ENCODE measurements around the gene TUBGCP3. TPM values are rescaled to one million over a fixed set of nuclear protein-coding genes. Genes with fewer than 3 reads are reported as not detected.

TUBGCP3 gene
- total RNA-seq, 1 experiment from 2014 or later: 51.4 TPM

DNA sequence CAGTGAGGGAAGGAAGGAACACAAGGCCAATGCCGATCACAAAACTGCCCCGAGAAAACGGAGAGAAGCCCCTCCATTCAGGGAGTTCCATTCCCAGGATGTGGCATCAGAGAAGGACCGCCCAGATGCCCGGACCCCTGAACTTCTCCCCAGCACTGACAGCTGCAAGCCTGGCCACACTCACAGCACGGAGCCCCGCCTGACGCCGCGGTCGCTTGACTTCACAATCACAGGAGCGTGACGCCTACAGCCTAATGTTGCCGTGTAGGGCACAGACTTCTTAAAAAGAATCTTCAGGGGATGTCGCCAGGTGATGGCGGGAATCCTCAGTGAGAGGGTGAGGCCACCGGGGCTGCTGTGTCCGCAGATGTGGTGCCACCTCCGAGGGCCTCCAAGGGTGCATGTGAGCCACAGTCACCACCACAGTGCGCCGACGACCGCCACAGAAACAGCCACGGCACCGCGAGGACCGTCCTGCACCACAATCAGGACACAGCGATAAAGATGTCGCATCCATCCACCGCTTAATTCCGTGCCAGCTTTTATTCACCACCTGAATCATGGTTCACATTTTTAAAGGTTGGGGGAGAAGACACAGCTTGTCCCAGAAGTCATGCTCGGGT is 134.6 kb downstream of the TUBGCP3 start:
- H3K27me3 ChIP-seq (ENCODE audit: insufficient read depth, low read length): no peaks in the 10 kb centered on the region
- CTCF ChIA-PET: no interaction called here

More for the DNA sequence above, 134.6 kb downstream of the TUBGCP3 start:
- Histone ChIP-seq H3K79me2 (ENCODE audit: insufficient read depth, low read length) (no peaks in the 10 kb centered on the region), H3K9me3 (ENCODE audit: control insufficient read depth in 1 of 2, insufficient read depth in 1 of 2, low read depth in 1 of 2, low read length in 2 of 2) (no peaks in the 10 kb centered on the region), H3K9ac (ENCODE audit: low read length) (no peak overlapping the region), H3K9me2 (ENCODE audit: insufficient read depth) (no peaks in the 10 kb centered on the region), H3K36me3 (ENCODE audit: control insufficient read depth in 1 of 2, insufficient read depth in 2 of 2, low read length in 2 of 2) (no peaks in the 10 kb centered on the region), H3K4me3 (replicated peaks in 1 of 2; ENCODE audit: low read depth in 1 of 2, low read length in 2 of 2) (no peak overlapping the region), H3K27ac (ENCODE audit: low read depth, low read length) (no peak overlapping the region), H4K20me1 (ENCODE audit: insufficient read depth) (no peaks in the 10 kb centered on the region), H3K4me2 (ENCODE audit: low read length) (no peak overlapping the region), H3K4me1 (ENCODE audit: control insufficient read depth in 1 of 2, insufficient read depth in 2 of 2, low read length in 2 of 2) (no peaks in the 10 kb centered on the region), H2AFZ (ENCODE audit: low read depth, low read length, poor library complexity, severe bottlenecking) (no peak overlapping the region)
- ChIA-PET POLR2A (no interaction called here), RAD21 (ENCODE audit: low non-redundant PET in 1 of 2, low total read pairs in 2 of 2, uncharacterized antibody in 2 of 2, unreplicated experiment in 2 of 2) (no interaction called here)
- intact Hi-C loops (cut with micrococcal nuclease): no loop called here
- ATAC-seq (no peak), DNase-seq (ENCODE audit: low read depth, low spot score) (no peak)
- no TSS peak for BruUV-seq (replicated peaks)
- TF ChIP-seq, protein P1, sequence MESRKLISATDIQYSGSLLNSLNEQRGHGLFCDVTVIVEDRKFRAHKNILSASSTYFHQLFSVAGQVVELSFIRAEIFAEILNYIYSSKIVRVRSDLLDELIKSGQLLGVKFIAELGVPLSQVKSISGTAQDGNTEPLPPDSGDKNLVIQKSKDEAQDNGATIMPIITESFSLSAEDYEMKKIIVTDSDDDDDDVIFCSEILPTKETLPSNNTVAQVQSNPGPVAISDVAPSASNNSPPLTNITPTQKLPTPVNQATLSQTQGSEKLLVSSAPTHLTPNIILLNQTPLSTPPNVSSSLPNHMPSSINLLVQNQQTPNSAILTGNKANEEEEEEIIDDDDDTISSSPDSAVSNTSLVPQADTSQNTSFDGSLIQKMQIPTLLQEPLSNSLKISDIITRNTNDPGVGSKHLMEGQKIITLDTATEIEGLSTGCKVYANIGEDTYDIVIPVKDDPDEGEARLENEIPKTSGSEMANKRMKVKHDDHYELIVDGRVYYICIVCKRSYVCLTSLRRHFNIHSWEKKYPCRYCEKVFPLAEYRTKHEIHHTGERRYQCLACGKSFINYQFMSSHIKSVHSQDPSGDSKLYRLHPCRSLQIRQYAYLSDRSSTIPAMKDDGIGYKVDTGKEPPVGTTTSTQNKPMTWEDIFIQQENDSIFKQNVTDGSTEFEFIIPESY (IDR thresholded peaks at IDR 0.05; ENCODE audit: extremely low read depth, insufficient replicate concordance, low read length): no peak
- no peak for TF ChIP-seq ZNF274 (IDR thresholded peaks at IDR 0.05; ENCODE audit: low read depth, low read length)
- no peak for TF ChIP-seq EZH2 (IDR thresholded peaks at IDR 0.05)
- TF ChIP-seq SP1 (IDR thresholded peaks at IDR 0.05; ENCODE audit: low read depth): no peak
- no peak for TF ChIP-seq SRF (IDR thresholded peaks at IDR 0.05; ENCODE audit: low read depth)
- no peak for TF ChIP-seq YY1 (IDR thresholded peaks at IDR 0.05; ENCODE audit: extremely low read depth, insufficient replicate concordance, low read depth, low read length)
- TF ChIP-seq ELF1 (IDR thresholded peaks at IDR 0.05; ENCODE audit: borderline replicate concordance, low read depth): no peak
- TF ChIP-seq TCF7L2 (IDR thresholded peaks at IDR 0.05; ENCODE audit: borderline replicate concordance, extremely low read depth, insufficient read depth, insufficient read length): no peak
- TF ChIP-seq, protein P2, sequence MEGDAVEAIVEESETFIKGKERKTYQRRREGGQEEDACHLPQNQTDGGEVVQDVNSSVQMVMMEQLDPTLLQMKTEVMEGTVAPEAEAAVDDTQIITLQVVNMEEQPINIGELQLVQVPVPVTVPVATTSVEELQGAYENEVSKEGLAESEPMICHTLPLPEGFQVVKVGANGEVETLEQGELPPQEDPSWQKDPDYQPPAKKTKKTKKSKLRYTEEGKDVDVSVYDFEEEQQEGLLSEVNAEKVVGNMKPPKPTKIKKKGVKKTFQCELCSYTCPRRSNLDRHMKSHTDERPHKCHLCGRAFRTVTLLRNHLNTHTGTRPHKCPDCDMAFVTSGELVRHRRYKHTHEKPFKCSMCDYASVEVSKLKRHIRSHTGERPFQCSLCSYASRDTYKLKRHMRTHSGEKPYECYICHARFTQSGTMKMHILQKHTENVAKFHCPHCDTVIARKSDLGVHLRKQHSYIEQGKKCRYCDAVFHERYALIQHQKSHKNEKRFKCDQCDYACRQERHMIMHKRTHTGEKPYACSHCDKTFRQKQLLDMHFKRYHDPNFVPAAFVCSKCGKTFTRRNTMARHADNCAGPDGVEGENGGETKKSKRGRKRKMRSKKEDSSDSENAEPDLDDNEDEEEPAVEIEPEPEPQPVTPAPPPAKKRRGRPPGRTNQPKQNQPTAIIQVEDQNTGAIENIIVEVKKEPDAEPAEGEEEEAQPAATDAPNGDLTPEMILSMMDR (IDR thresholded peaks at IDR 0.05 in 2 of 3, conservative IDR thresholded peaks at IDR 0.05 in 1 of 3; ENCODE audit: borderline replicate concordance in 1 of 3, insufficient read depth in 1 of 3, low read depth in 2 of 3, low read length in 2 of 3): no peak

Data from HCT116 (cell line).